ENCODE data around the gene ANKRD12.

DNA sequence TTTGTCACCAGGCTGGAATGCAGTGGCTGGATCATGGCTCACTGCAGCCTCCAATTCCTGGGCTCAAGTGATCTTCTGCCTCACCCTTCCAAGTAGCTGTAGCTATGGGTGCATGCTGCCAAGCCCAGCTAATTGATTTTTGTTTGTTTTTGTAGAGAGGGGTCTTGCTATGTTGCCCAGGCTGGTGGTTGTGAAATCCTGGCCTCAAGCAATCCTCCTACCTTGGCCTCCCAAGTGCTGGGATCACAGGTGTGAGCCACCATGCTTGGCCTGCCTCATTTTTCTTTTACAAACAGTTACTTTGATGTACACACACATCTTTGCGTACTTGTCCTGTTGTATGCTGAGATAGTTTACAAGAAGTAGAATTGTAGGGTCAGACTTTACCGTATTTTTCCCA is 13.1 kb upstream of the ANKRD12 start:
- TF ChIP-seq, protein P1, sequence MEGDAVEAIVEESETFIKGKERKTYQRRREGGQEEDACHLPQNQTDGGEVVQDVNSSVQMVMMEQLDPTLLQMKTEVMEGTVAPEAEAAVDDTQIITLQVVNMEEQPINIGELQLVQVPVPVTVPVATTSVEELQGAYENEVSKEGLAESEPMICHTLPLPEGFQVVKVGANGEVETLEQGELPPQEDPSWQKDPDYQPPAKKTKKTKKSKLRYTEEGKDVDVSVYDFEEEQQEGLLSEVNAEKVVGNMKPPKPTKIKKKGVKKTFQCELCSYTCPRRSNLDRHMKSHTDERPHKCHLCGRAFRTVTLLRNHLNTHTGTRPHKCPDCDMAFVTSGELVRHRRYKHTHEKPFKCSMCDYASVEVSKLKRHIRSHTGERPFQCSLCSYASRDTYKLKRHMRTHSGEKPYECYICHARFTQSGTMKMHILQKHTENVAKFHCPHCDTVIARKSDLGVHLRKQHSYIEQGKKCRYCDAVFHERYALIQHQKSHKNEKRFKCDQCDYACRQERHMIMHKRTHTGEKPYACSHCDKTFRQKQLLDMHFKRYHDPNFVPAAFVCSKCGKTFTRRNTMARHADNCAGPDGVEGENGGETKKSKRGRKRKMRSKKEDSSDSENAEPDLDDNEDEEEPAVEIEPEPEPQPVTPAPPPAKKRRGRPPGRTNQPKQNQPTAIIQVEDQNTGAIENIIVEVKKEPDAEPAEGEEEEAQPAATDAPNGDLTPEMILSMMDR (conservative IDR thresholded peaks at IDR 0.05; ENCODE audit: low read length), result no peak
- TF ChIP-seq EZH2phosphoT487 (IDR thresholded peaks at IDR 0.05; ENCODE audit: borderline replicate concordance), result no peak

All from Loucy (cell line).